ENCODE measurements around the gene SLC2A13. TPM values are rescaled to one million over a fixed set of nuclear protein-coding genes. Genes with fewer than 3 reads are reported as not detected.
A peak's percentile ranks its signal among the peaks of the same experiment; 100 is the strongest.

The SLC2A13 gene
- total RNA-seq, 1 donor from 2014 or later = 3.9 TPM

DNA sequence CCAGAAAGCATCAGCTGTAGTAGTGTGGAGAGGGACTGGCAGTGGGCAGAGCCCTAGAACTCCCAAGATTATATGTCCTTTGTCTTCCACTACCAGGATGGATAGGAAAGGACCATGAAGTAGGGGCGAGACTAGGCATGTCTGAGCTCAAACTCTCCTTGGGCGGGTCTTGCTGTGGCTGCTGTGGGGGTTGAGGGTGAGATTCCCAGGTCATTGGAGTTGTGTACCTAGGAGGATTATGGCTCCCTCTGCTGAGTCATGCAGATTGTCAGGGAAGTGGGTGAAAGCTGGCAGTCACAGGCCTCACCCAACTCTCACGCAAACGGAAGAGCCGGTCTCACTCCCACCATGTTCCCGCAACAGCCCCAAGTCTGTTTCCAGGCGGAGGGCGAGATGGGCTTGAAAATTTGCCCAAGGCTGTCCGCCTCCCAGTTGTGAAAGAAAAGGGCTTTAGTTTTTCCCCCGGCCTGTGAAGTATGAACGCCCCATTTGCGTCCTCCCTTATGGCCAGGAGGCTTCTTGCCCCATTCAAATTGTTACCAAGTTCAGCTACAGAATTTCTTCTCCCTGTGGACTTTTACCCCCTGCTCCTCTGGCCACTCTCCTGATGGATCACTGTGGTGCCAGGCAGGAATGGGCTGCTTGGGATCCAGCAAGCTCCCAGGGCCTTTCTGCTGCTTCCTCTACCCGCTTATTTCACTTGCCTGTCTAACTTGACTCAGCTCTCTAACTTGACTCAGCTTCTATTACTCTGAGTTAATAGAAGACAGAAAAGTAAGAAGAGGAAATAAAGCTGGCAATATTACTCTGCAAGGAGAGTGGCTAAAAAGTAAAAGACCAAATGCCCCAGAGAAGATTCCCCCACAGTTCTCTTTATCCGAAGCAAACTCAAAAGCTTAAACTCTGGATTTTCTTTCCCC is 159.3 kb downstream of the SLC2A13 start:
- Histone ChIP-seq H3K4me3 (ENCODE audit: low read depth, low read length) (no peak overlapping the region), H3K36me3 (ENCODE audit: control insufficient read depth, insufficient read depth, low read length) (no peaks in the 10 kb centered on the region), H3K27me3 (ENCODE audit: control insufficient read depth, insufficient read depth, low read length) (no peaks in the 10 kb centered on the region)
- FAIRE-seq = peak; percentile 52
- DNase-seq (ENCODE audit: low read depth) = peak; percentile 78
- TF ChIP-seq, protein P1, sequence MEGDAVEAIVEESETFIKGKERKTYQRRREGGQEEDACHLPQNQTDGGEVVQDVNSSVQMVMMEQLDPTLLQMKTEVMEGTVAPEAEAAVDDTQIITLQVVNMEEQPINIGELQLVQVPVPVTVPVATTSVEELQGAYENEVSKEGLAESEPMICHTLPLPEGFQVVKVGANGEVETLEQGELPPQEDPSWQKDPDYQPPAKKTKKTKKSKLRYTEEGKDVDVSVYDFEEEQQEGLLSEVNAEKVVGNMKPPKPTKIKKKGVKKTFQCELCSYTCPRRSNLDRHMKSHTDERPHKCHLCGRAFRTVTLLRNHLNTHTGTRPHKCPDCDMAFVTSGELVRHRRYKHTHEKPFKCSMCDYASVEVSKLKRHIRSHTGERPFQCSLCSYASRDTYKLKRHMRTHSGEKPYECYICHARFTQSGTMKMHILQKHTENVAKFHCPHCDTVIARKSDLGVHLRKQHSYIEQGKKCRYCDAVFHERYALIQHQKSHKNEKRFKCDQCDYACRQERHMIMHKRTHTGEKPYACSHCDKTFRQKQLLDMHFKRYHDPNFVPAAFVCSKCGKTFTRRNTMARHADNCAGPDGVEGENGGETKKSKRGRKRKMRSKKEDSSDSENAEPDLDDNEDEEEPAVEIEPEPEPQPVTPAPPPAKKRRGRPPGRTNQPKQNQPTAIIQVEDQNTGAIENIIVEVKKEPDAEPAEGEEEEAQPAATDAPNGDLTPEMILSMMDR (IDR thresholded peaks at IDR 0.05; ENCODE audit: insufficient read depth, low read length, severe bottlenecking) = no peak

DNA sequence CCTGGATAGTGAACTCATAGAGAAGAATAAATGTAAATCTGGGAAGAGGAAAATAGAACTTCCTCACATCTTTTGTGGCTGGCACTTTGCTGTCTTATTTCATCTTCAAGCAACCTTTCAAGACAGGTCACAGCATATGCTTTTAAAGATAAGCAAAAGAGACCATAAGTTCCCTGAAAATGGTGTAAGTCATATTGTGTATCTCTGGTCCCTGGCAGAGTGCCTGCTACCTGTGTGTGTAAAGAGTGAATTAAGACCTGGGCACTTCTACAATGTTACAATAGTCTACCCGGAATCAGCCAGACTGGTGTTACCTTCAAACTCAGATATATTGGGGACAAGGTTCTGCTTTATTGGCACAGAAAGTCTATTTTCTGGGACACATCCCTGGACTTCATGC is 168.8 kb downstream of the SLC2A13 start:
- TF ChIP-seq, protein P1 (IDR thresholded peaks at IDR 0.05; ENCODE audit: insufficient read depth, low read length, severe bottlenecking) = no peak
- Histone ChIP-seq H3K27me3 (ENCODE audit: control insufficient read depth, insufficient read depth, low read length) (no peaks in the 10 kb centered on the region), H3K36me3 (ENCODE audit: control insufficient read depth, insufficient read depth, low read length) (no peaks in the 10 kb centered on the region), H3K4me3 (ENCODE audit: low read depth, low read length) (no peak overlapping the region)
- no peak for DNase-seq (ENCODE audit: low read depth)
- FAIRE-seq = peak; percentile 83

DNA sequence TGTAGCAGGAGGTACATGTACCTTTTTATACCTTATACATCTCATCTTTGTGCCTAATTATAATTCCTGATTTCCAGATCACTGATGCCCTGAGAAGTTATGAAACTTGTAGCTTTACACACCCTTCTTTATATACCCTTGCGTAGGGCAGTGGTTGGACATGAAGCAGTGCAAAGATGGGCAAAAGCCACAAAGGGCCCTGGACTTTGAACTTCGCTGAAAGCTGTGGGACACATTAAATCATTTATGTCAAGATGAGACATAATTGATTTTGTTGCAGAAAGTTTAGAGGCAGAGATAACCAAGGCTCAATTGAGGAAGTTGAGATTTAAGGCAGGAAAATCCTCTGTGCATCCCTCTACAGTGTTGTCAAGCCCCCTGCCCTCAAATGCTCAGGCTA is 170.0 kb downstream of the SLC2A13 start:
- no peaks in the 10 kb centered on the region for H3K36me3 ChIP-seq (ENCODE audit: control insufficient read depth, insufficient read depth, low read length)
- H3K4me3 ChIP-seq (ENCODE audit: low read depth, low read length) = no peak overlapping the region
- no peak for DNase-seq (ENCODE audit: low read depth)
- H3K27me3 ChIP-seq (ENCODE audit: control insufficient read depth, insufficient read depth, low read length) = no peaks in the 10 kb centered on the region
- no peak for FAIRE-seq
- TF ChIP-seq, protein P1 (IDR thresholded peaks at IDR 0.05; ENCODE audit: insufficient read depth, low read length, severe bottlenecking) = no peak

DNA sequence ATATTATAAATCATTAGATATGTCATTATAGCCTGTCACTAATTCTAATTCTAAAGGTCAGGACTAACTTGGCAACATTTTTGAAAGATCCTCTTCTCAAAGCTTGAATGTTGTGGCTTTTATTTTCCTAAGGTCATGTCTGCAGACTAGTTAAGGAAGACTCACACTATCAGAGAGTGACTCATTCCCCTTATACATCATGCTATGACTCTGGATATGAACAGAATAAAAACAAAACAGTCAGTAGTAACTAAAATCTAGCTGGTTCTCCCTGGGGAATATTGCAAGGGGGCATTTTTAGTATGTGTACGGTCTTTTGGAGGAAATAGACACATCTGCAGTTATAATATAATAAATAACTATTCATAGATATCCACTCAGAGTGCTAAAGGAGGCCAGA is 170.6 kb downstream of the SLC2A13 start:
- TF ChIP-seq, protein P1 (IDR thresholded peaks at IDR 0.05; ENCODE audit: insufficient read depth, low read length, severe bottlenecking) = no peak
- DNase-seq (ENCODE audit: low read depth) (peak; percentile 63), FAIRE-seq (no peak)
- H3K4me3 ChIP-seq (ENCODE audit: low read depth, low read length) = no peak overlapping the region
- H3K27me3 ChIP-seq (ENCODE audit: control insufficient read depth, insufficient read depth, low read length) = no peaks in the 10 kb centered on the region
- H3K36me3 ChIP-seq (ENCODE audit: control insufficient read depth, insufficient read depth, low read length) = no peaks in the 10 kb centered on the region

DNA sequence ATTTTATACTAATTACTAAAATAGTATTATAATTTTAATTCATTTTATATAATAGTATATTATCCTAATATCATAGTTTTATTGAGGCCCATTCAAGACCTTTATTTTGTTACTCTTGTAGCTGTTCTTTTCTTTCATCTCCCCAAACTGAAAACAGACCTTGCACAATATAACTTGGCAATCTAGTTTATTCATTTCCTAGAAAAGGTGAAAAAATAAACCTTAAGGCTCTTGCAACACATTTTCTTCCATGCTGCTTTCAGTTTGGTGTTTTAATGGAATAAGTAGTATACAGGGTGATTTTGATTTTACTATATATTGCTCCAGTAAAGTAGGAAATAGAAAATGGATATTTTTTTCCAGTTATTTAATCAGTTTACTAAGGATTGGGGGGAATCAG is 174.0 kb downstream of the SLC2A13 start:
- no peak for FAIRE-seq
- Histone ChIP-seq H3K4me3 (ENCODE audit: low read depth, low read length) (no peak overlapping the region), H3K27me3 (ENCODE audit: control insufficient read depth, insufficient read depth, low read length) (no peaks in the 10 kb centered on the region), H3K36me3 (ENCODE audit: control insufficient read depth, insufficient read depth, low read length) (no peaks in the 10 kb centered on the region)
- DNase-seq (ENCODE audit: low read depth) = no peak
- TF ChIP-seq, protein P1 (IDR thresholded peaks at IDR 0.05; ENCODE audit: insufficient read depth, low read length, severe bottlenecking) = no peak
